Lung microvascular endothelial cell (primary cell): ENCODE measurements around the gene ATP1A4. TPM values are rescaled to one million over a fixed set of nuclear protein-coding genes. Genes with fewer than 3 reads are reported as not detected.

Source experiments
- DNase-seq, 2 donors: peaks; one replicate each; pipeline versions ENCODE4 v3.0.0 to v3.0.0-alpha.2; 2010; ENCODE audit warnings: low read depth in 2 of 2
- total RNA-seq: library from RNA; depleted of rRNA; stranded (reverse); fragments of >200 nt; gene quantifications from 2 replicates; pipeline ENCODE4 v1.2.1, GENCODE V29; 2014

The ATP1A4 gene
- total RNA-seq, 1 donor from 2014 or later, result not detected

DNA sequence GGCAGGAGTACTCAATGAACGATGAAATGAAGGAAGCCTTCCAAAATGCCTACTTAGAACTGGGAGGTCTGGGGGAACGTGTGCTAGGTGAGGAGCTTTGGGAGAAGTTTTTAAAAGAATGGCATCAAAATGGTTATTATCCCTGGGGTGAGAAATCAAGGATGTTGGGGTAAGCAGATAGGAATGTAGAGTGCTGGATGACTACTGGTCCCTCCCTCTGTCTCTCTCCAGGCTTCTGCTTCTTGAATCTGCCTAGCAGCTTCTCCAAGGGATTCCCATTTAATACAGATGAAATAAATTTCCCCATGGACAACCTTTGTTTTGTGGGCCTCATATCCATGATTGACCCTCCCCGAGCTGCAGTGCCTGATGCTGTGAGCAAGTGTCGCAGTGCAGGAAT lies 20.0 kb downstream of the ATP1A4 start:
- DNase-seq, result no peak

DNA sequence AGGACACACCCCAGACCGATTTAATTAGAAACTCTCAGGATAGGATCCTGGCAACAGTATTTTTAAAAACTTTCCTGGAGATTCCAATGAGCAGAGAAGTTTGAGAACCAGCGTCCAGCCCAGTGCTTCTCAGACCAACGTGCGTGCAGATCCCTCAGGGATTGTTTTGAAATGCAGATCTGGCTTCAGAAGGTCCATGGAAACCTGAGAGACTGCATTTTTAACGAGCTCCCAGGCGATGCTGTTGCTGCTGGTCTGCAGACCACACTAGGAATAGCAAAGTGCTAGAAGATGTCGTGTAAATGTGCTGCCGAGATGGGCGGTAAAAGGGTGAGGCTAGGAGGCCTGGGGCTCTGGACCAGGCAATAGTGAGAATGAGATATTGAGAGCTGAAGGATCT lies 20.6 kb downstream of the ATP1A4 start:
- no peak for DNase-seq

DNA sequence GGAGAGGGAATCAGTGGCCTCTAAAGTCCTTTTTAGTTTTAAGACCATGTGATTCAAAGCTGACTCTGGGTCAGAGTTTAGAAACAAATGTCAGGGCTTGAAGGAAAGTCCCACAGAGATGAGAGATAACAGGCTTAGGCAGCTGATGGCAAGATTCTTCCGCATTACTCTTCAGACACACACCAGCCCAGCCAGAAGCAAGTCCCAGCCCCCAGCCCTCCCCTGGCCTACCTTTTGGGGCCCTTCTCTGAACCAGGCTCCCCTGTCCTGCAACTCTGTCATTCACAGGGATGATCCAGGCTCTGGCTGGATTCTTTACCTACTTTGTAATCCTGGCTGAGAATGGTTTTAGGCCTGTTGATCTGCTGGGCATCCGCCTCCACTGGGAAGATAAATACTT lies 25.8 kb downstream of the ATP1A4 start:
- no peak for DNase-seq

DNA sequence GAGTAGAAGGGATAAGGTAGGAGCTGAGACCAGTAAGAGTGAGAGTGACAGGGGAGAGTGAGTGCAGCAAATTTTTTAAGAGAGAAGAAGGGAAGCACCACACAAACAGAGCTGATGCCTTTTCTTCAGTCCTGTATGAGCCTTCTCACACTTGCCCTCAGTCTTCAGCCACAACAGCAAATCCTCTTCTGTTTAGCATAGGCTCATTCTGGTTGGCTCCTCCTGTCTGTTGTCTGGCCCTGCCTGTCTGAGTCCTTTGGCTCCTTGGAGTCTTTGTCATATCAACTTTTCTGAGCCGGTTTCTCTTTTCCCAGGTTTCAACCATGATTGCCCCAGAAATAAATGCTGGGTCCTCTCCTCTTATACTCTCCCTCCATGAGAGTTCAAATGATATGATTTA lies 26.3 kb downstream of the ATP1A4 start:
- DNase-seq, result no peak

DNA sequence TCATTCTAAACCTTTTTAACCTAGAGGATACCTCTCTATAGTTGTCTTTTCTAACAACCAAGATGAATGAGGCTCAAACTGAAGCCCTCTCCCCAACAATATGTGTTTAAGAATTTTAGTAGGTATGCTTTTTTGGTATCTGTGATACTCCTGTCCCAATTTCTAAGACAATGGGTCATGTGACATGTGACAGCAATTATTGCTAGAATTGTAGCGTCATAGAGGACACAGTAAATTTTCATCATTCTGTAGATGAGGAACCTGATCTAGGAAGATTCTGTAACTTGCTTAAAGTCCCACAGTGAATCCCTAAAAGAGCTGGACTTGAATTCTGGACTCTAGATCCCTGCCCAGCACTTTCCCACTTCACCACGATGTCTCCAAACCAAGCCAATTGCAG lies 27.3 kb downstream of the ATP1A4 start:
- no peak for DNase-seq

DNA sequence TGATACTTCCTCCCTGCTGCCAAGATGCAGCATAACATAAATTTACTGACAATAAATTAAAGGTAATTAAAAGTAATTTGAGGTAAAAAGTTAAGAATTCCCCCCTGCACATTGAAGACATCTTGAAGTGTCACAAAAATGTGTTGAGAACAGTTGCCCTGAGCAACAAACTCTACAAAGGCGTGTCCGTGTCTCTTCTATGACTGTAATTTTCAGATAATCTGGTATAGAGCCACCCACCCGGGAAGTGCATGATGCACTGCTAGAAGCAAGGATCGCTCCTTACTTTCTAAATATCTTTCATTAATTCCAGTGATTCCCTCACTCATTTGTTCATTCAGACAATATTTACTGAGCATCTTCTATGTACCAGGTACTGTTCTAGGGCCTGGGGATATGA lies 27.9 kb downstream of the ATP1A4 start:
- no peak for DNase-seq

DNA sequence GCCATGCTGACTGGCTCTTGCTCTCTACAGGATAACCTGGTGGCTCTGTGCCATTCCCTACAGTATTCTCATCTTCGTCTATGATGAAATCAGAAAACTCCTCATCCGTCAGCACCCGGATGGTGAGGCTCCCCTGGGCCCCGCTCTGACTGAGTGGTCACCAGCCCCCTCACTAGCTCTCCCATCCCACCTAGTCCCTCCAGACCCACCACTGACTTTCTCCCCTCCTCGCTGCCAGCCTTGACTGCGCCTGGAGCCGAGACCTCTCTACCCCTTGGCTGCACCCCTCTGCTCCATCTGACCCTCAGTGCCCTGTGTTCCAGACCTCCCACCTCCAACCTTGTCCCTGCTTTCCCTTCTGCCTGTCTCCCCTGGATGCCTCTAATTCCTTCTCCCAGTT lies 34.8 kb downstream of the ATP1A4 start:
- DNase-seq, result no peak

DNA sequence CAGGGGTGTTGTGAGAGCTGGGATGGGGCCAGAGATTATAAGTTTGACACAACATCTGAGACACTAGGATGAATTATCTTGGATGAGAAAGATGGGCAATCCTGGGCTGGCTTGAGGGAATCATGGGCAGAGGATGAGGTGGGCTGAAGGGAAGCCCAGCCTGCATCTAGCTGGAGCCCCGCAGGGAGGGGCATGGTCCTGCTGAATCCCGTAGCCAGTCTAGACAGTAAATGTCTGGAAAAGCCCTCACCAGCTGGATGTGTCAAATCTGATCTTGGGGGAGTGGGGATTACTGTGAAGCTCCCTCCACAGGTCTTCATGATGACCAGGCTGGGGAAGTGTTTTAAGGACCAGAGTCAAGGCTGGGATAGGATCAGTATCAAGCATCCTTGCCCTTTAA lies 35.3 kb downstream of the ATP1A4 start:
- DNase-seq, result no peak

DNA sequence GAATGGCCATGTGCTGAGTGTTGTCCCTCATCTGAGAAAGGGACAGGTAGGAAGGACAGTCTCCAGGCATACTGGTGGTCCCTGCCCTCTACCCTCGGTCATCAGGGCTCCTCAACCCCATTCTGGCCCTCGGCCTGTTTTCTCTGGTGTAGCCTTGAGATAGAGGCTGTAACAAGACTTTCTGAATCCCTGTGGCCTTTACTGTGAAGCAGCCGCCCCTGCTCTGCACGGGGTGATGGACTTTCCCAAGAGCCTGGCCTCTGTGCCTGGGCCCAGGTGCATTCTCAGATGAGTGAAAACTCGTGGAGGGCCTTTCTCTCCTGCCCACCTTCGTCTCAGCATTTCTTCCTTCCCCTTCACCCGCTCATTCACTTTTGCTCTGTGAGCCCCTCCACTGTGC lies 36.0 kb downstream of the ATP1A4 start:
- no peak for DNase-seq

DNA sequence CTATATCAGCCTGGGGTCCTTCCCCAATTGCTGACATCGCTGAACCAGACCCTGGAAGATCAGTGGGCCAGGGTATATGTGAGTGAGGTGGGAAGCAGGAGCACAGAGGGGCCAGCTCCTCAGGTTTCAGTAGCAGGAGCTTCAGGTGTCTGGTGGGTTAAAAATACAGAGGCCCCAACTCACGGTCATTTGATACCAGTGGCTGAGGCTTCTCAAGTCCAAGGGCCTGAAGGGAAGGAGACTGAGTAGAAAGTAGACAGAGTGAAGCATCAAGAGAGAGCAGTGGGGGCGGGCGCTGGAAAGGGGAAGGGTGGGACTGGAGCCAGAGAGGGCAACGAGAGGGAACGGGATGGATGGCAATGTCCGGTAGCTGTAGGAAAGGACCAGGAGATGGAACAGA lies 36.9 kb downstream of the ATP1A4 start:
- no peak for DNase-seq

DNA sequence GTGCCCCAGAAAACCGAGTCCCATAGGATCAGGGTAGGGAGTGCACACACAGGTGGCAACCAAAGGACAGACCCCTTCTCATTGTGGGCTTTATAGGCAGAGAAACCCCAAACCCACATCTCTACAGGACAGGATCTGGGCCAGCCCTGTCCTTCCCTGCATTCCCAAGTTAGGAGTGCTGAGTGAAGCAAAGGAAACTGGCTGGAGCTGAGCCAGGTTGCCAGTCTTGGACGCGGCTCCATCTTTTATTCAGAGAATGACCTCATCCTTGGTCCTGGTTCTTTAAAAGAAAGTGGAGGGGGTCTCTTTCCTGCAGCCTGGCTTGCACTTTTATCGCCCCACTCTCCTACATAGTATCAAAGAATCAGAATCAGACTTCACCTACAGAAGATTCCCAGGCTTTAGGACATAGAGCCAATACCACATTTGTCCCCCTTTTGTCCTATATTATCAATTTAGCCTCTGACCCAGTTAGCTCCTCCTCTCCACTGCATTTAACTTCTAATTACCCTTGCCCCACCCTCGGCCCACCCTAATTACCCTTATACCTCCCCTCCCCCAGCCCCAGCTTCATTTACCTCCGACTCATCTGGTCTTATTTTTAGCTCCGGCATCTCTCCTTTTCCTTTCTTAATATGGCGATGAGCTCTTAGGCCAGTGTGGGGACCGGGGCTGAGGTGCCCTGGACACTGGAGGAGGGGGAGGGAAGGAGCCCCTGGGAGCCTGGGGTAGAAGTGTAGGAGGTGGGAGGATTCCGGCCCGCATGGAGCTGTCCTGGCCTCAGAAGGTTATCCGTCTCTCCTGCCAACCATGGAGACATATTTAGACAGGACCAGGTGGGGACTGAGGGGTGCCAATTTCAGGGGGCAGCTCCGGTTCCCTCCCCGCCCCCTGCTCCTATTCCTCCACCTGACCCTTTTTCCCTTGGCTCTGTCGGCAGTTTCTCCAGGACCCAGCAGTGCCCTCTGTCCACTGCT lies 38.5 kb downstream of the ATP1A4 start, which contains the start of gene CASQ1:
TSS of gene CASQ1 (plus strand) at position 927 of the 977 bp plus-strand sequence. CDS start 177 bp downstream, outside the sequence.
- DNase-seq, result peak in 1 of 2 donors; percentile 53

DNA sequence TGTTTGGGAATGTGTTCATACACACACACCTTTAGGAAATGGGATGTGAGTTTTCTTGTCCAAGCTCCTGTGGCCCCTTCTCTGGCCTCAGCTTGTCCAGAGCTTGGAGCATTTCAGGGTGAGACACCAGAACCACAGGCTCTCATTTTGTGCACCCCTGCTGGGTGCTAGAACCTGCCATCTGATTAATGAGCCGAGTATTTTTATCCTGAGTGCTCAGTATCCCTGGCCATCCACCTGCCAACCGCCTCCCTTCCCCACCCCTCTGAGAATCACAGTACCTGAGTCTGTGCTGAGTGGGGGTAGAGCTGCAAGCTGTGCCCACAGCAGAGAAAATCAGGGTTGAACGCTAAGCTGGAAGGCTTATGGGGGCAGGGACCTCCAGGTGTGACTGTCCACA lies 40.4 kb downstream of the ATP1A4 start:
- DNase-seq, result no peak

DNA sequence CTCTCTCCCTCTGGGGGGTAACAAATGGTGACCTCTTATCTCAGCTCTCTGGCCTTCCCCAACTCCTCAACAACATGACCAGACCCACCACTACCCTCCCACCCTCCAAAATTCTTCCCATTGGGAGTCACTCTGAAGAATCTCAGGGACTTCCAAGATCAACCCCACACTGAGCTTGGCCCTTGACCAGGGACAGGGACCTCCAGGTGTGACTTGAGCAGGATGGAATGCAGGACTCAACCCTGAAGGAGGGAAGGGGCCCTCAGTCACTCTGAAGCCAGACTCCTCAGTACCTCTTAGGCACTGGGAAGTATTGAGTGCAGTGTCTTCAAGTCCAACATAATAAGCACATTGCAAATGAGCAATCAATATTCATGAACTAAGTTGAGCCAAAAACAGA lies 40.8 kb downstream of the ATP1A4 start:
- no peak for DNase-seq

DNA sequence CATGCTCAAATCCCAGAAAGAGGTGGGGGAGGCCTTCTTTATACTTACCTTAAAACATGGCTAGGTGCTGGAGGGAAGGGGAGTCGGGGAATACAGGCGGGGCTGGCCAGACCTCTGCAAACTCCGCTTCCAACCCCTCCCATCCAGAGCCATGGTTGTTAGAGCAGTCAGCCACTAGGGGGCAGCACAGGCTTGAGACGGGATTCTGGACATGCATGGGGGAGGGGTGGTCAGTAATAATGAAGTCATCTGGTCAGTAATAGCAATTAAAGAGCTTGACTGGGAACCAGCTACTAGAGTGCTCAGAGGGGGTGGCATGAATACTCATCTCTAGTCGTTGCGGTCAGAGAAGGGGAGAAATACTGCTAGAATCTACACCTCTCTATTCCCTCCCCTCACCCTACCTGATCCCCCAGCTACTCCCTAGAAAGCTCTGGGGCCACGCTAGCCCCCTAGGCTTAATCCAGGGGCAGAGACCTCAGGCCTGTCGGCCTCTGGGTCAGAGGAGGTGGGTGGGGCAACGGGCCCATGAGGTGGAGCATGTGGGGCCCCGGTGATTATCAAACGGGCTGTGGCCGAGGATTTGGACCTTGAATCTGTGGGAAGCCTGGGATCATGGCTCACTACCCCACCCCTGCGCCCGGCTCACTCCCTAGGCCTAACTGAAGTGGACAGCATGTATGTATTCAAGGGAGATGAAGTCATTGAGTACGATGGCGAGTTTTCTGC lies 41.9 kb downstream of the ATP1A4 start:
- DNase-seq, result peak; percentile 86 to 90

DNA sequence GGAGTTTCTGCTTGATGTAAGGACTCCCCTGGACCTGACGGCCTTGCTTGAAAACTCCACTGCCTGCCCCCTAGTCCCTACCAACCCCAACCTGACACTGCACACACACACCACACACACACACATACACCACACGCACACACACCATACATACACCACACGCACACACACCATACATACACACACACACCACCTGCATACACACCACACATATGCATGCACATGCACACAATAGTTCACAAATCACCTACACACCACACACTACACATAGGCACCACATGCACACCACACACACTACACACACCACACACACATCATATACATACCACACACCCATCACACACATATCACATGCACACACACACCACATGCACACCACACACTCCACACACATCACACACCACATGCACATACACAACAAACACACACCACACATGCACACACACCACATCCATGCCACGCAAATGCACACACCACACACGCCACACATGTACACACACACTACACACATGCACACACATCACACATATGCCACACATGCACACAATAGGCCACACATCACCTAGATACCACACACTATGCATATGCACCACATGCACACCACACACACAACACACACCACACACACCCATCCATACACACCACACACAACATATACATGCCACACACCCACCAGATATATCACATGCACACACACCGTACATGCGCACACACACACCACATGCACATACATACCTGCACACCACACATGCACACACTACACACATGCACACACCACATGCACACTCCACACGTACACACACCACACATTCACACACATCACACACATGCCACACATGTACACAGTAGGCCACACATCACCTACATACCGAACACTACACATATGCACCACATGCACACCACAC lies 42.7 kb downstream of the ATP1A4 start:
- DNase-seq, result no peak

DNA sequence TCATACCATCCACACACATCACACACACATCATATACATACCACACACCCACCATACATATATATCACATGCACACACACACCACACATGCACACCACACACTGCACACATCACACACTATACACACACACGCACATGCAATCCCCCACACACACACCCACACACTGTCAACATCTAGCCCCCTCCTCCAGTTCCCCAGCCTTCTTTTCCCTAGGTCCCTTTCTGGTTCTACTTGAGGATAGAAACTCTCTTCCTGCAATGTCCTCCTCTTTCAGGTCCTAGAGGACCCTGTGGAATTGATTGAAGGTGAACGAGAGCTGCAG lies 43.3 kb downstream of the ATP1A4 start:
- DNase-seq, result no peak

DNA sequence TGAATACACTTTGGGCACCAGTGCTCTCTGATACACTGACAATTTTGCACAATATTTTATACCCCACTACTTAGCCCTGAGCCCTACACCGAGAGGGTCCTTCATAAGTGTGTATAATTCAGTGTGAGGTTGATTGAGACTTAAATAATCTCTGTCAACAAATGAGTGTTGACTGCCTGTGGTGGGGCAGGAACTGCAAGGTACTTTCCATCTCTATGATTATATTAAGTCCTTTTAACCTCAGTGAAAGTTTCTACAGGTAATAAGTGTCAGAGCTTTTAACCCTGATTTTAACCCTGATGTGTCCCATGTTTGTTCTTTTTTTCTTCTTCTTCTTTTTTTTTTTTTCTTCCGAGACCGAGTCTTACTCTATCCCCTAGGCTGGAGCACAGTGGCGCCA lies 44.7 kb downstream of the ATP1A4 start:
- no peak for DNase-seq

DNA sequence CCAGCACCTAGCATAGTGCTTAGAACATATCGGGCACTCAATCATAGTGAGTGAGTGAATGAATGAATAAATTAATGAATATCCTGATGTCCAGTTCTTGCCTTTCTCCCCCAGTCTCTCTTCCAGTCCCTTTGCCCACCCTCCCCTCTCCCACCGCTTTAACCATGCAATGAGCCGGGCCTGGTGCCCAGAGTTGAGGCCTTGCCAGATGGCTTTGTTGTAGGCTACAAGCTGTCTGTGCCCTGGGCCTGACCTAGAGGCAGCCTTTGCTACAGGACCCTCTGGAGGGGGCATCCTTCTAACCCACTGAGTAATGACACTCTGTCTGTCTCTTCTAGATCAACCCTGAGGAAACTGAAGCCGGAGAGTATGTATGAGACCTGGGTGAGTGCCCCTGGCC lies 45.8 kb downstream of the ATP1A4 start:
- no peak for DNase-seq

DNA sequence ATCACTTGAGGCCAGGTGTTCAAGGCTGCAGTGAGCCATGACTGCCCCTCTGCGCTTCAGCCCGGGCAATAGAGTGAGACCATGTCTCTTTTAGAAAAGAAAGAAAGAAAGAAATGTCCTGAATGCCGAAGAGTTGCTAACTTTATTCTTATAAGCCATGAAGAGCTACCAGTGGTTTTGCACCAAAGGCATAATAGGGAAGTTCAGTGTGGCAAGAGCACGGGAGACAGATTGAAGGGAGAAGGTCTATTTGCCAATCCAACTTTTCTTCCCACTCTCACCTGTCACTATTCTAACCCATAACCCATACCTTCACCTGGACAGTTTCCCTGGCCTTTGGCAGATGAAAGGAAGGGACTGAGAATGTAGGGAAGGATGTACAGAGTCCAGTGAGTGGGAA lies 49.4 kb downstream of the ATP1A4 start:
- DNase-seq, result no peak

DNA sequence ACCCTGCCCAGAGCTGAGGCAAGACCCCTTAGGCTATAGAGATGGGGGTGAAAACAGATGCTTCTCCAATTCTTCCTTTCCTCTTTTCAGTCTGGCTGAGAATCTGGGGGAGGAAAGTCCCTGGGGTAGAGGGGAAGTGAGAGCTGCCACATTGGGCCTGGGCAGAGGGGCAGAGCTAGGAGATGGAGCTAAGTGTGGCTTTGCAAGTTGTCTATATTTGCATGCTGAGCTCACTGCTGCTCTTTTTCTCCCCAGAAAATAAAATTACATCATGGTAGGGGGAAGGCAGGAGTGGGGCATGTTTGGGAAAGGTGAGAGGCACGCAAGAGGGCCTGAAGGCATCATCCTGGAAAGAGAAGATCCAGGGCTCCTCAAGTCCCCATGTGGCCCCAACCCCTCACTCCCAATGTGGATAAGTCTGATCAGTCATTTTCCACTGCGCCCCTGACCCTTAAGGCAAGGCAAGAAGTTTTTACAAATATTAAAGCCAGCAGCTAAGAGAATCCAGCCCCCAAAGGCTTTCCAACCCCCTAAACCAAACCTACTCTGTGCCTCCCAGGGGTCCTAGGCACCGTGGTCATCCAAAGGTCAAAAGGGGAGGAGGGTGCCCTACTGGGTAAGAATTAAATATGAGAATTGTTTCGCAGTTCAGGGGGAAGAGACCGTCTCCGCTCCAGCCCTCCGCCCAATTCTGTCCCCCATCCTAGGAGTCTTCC lies 53.3 kb downstream of the ATP1A4 start:
- no peak for DNase-seq
